ENCODE measurements around the gene S100A14. TPM values are rescaled to one million over a fixed set of nuclear protein-coding genes. Genes with fewer than 3 reads are reported as not detected.
"Not testable (repeated sequence)": the region's sequence is repeated elsewhere in the genome, so short reads cannot be mapped to it uniquely, and the experiment has no call there.

Gene S100A14
- polyA plus RNA-seq, 1 donor: 437 TPM

DNA sequence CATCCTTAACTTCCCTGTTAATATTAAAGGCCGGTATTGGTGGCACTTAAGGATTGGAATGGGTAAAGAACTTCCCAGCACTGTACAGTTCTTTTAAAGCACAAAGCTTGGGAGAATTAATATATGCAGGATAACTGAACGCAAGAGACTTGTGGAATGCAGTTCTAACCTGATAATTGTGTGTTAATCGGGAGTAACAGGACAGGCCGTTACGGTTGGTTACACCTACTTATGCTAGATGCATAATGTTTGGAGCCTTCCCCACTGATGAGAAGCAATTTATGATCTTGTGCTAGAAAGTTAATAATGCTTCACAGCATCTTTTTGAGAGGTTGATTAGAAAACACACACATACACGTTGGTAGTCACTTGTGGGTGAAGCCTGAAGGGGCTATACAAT lies 24.7 kb upstream of the S100A14 start:
- H3K4me1 ChIP-seq (ENCODE audit: control insufficient read depth, insufficient read depth, low read length): peaks cover 11% of the 10 kb centered on the region
- 73% methylated on average over 2 of the region's 6 CpGs for WGBS (ENCODE audit: insufficient coverage, low lambda C conversion rate)
- no peak overlapping the region for H3K27ac ChIP-seq (ENCODE audit: low read length)
- DNase-seq: no peak
- H3K36me3 ChIP-seq (ENCODE audit: control insufficient read depth, insufficient read depth, low read length): peaks cover 94% of the 10 kb centered on the region
- H3K4me3 ChIP-seq (ENCODE audit: low read length): no peak overlapping the region
- H3K9me3 ChIP-seq (ENCODE audit: control insufficient read depth, low read depth, low read length): no peaks in the 10 kb centered on the region
- no peaks in the 10 kb centered on the region for H3K27me3 ChIP-seq (ENCODE audit: control insufficient read depth, insufficient read depth, low read length)

- peaks cover 11% of the 10 kb centered on the region for H3K4me1 ChIP-seq (ENCODE audit: control insufficient read depth, insufficient read depth, low read length)
Observed at GRCh38 chr1:153640213-153640612, 24.1 kb upstream of the S100A14 start.

GRCh38 chr1:153639280-153639679 lies 23.2 kb upstream of the S100A14 start:
- Histone ChIP-seq H3K9me3 (ENCODE audit: control insufficient read depth, low read depth, low read length) (no peaks in the 10 kb centered on the region), H3K27ac (ENCODE audit: low read length) (no peak overlapping the region), H3K27me3 (ENCODE audit: control insufficient read depth, insufficient read depth, low read length) (no peaks in the 10 kb centered on the region), H3K4me3 (ENCODE audit: low read length) (no peak overlapping the region), H3K36me3 (ENCODE audit: control insufficient read depth, insufficient read depth, low read length) (peaks cover 82% of the 10 kb centered on the region), H3K4me1 (ENCODE audit: control insufficient read depth, insufficient read depth, low read length) (peaks cover 10% of the 10 kb centered on the region)
- no peak for DNase-seq
- WGBS (ENCODE audit: insufficient coverage, low lambda C conversion rate): no CpG with 5 or more reads among the region's 3 CpGs

More at GRCh38 chr1:153640213-153640612, 24.1 kb upstream of the S100A14 start:
- H3K27ac ChIP-seq (ENCODE audit: low read length); DNase-seq; H3K27me3 ChIP-seq (ENCODE audit: control insufficient read depth, insufficient read depth, low read length); H3K4me3 ChIP-seq (ENCODE audit: low read length); H3K9me3 ChIP-seq (ENCODE audit: control insufficient read depth, low read depth, low read length): not testable (repeated sequence)
- H3K36me3 ChIP-seq (ENCODE audit: control insufficient read depth, insufficient read depth, low read length): peaks cover 90% of the 10 kb centered on the region
- no CpG with 5 or more reads among the region's 5 CpGs for WGBS (ENCODE audit: insufficient coverage, low lambda C conversion rate)

GRCh38 chr1:153638261-153638660 lies 22.1 kb upstream of the S100A14 start:
- WGBS (ENCODE audit: insufficient coverage, low lambda C conversion rate): 84% methylated on average over 4 of the region's 6 CpGs
- no peak overlapping the region for H3K4me3 ChIP-seq (ENCODE audit: low read length)
- no peaks in the 10 kb centered on the region for H3K27me3 ChIP-seq (ENCODE audit: control insufficient read depth, insufficient read depth, low read length)
- H3K9me3 ChIP-seq (ENCODE audit: control insufficient read depth, low read depth, low read length): no peaks in the 10 kb centered on the region
- H3K4me1 ChIP-seq (ENCODE audit: control insufficient read depth, insufficient read depth, low read length): peaks cover 9% of the 10 kb centered on the region
- H3K36me3 ChIP-seq (ENCODE audit: control insufficient read depth, insufficient read depth, low read length): peaks cover 71% of the 10 kb centered on the region
- H3K27ac ChIP-seq (ENCODE audit: low read length): no peak overlapping the region
- DNase-seq: no peak

- Histone ChIP-seq H3K27ac (ENCODE audit: low read length) (no peak overlapping the region), H3K9me3 (ENCODE audit: control insufficient read depth, low read depth, low read length) (no peaks in the 10 kb centered on the region), H3K27me3 (ENCODE audit: control insufficient read depth, insufficient read depth, low read length) (no peaks in the 10 kb centered on the region), H3K4me3 (ENCODE audit: low read length) (no peak overlapping the region), H3K4me1 (ENCODE audit: control insufficient read depth, insufficient read depth, low read length) (peaks cover 17% of the 10 kb centered on the region), H3K36me3 (ENCODE audit: control insufficient read depth, insufficient read depth, low read length) (peaks cover 54% of the 10 kb centered on the region)
- WGBS (ENCODE audit: insufficient coverage, low lambda C conversion rate): 100% methylated on average over 1 of the region's 9 CpGs
- no peak for DNase-seq
Observed at GRCh38 chr1:153636312-153636711, 20.2 kb upstream of the S100A14 start.

GRCh38 chr1:153635872-153636271 lies 19.7 kb upstream of the S100A14 start:
- DNase-seq: no peak
- peaks cover 21% of the 10 kb centered on the region for H3K4me1 ChIP-seq (ENCODE audit: control insufficient read depth, insufficient read depth, low read length)

DNA sequence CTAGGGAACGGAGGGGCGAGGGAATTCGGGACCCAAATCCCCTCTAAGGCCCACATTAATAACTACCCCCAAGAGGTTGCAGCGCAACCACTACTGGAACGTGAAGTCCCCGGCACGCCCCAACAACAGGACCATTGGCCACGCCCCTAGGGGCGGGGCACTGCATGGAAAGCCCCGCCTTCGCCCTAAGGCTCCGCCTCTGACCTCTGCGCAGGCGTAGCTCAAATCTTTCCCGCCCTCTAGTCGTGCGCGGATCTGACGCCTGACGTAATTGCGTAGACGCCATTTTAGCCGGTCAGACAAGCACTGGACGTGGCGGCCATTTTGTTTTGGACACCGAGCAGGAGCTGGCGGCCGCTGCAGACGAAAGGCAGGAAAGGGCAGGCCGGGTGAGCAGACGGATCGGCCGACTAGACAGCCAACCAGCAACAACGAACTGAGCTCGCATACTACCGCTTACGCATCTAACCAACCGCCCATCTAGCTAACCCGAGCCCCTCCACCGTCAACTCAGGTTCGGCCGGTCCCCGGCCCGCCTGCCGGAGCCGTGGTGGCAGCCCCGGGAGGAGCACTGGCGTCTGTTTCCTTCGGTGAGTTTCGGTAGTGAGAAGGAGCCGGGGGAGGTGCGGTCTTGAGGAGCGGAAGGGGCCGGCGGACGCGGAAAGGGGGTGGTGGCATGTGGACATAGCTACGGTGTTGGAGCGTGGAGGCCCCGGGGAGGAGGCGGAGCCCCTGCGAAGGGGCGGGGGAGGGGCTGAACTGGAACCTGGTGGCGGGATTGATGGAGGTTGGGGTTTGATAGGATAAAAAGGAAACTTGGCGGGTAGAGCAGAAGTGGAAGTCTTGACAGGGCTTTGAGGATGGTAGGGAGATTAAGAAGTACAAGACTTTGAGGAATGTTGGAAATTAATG lies 17.9 kb upstream of the S100A14 start, which contains the start of gene CHTOP:
Gene CHTOP (plus strand): TSS at position 313 of the 912 bp plus-strand sequence. CDS start 2,523 bp downstream, outside the sequence.
- Histone ChIP-seq H3K9me3 (ENCODE audit: control insufficient read depth, low read depth, low read length) (no peaks in the 10 kb centered on the region), H3K36me3 (ENCODE audit: control insufficient read depth, insufficient read depth, low read length) (peaks cover 31% of the 10 kb centered on the region), H3K27ac (ENCODE audit: low read length) (peak within 1 kb of the TSS; percentile 100), H3K4me3 (ENCODE audit: low read length) (peak within 1 kb of the TSS; percentile 98), H3K4me1 (ENCODE audit: control insufficient read depth, insufficient read depth, low read length) (peaks cover 34% of the 10 kb centered on the region), H3K27me3 (ENCODE audit: control insufficient read depth, insufficient read depth, low read length) (no peaks in the 10 kb centered on the region)
- DNase-seq: peak; percentile 99
- 0% methylated on average over 1 of the region's 65 CpGs for WGBS (ENCODE audit: insufficient coverage, low lambda C conversion rate)

More at GRCh38 chr1:153635872-153636271, 19.7 kb upstream of the S100A14 start:
- H3K4me3 ChIP-seq (ENCODE audit: low read length): no peak overlapping the region
- peaks cover 49% of the 10 kb centered on the region for H3K36me3 ChIP-seq (ENCODE audit: control insufficient read depth, insufficient read depth, low read length)
- H3K9me3 ChIP-seq (ENCODE audit: control insufficient read depth, low read depth, low read length): no peaks in the 10 kb centered on the region
- H3K27me3 ChIP-seq (ENCODE audit: control insufficient read depth, insufficient read depth, low read length): no peaks in the 10 kb centered on the region
- H3K27ac ChIP-seq (ENCODE audit: low read length): no peak overlapping the region
- 72% methylated on average over 2 of the region's 7 CpGs for WGBS (ENCODE audit: insufficient coverage, low lambda C conversion rate)

DNA sequence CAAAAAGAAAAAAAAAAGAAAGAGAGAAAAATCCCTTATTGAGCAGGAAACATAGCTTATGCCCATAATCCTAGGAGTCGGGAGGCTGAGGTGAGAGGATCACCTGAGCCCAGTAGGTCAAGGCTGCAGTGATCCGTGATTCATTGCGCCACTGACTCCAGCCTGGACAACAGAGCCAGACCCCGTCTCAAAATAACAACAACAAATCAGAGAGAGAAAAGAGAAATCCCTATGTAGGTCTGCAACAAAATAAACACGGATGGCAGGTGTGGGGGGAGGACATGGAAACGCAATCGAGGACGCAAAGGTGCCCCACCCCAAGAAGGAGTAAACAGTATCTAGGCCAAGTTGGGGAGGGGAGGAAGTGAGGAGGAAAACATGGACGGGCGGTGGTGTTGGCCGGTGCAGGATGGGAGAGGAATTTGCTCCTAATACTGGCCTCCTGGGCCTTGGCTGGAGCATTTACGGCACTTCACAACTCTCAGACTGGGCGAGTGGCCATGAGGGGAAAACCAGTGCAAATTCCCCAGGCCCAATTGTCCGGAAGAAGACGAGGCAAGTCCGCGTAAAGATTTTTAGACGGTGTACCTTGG lies 17.1 kb upstream of the S100A14 start:
- no peak for DNase-seq
- Histone ChIP-seq H3K4me3 (ENCODE audit: low read length) (peak overlapping the region; percentile 32), H3K27me3 (ENCODE audit: control insufficient read depth, insufficient read depth, low read length) (no peaks in the 10 kb centered on the region), H3K9me3 (ENCODE audit: control insufficient read depth, low read depth, low read length) (no peaks in the 10 kb centered on the region), H3K36me3 (ENCODE audit: control insufficient read depth, insufficient read depth, low read length) (peaks cover 24% of the 10 kb centered on the region), H3K4me1 (ENCODE audit: control insufficient read depth, insufficient read depth, low read length) (peaks cover 39% of the 10 kb centered on the region), H3K27ac (ENCODE audit: low read length) (peak overlapping the region; percentile 100)
- 60% methylated on average over 1 of the region's 18 CpGs for WGBS (ENCODE audit: insufficient coverage, low lambda C conversion rate)

DNA sequence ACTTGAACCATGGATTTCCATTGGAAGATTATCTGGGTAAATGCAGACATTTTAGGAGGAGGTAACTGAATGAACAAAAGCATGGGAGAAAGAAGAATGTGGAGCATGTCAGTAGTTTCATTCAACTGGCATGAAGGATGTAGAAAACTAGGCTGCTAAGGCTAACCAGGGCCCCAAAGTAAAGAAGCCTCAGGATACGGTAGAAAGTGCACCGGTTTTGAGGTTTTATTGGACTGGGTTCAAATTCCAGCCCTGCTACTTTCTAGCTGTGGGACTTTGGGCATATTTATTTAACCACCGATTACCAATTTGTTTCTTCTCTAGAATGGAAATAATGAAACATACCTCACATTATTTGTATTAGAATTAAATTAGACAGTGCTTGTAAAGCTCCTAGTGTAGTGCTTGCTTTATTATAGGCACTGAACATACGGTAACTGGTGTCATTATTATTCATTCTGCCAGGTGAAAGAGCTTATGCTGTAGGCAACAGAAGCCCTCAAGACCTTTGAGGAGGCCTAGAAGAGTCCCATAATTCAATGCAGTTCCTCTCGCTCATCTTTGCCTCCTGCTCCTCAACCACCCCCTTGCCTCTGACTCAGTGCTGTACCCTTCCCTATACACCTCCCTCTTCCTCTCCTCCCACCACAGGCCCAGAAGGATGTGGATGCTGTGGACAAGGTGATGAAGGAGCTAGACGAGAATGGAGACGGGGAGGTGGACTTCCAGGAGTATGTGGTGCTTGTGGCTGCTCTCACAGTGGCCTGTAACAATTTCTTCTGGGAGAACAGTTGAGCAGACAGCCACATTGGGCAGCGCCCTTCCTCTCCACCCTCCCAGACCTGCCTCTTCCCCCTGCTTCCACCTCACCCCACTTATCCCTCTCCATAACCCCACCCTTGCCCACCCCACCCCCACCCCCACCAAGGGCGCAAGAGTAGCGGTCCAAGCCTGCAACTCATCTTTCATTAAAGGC lies 15.2 kb upstream of the S100A14 start:
- peak in 1 of 2 donors; percentile 69 for DNase-seq
- Histone ChIP-seq H3K4me3 (ENCODE audit: low read length) (no peak overlapping the region), H3K9me3 (ENCODE audit: control insufficient read depth, low read depth, low read length) (no peaks in the 10 kb centered on the region), H3K36me3 (ENCODE audit: control insufficient read depth, insufficient read depth, low read length) (peaks cover 6% of the 10 kb centered on the region), H3K4me1 (ENCODE audit: control insufficient read depth, insufficient read depth, low read length) (peaks cover 50% of the 10 kb centered on the region), H3K27me3 (ENCODE audit: control insufficient read depth, insufficient read depth, low read length) (no peaks in the 10 kb centered on the region), H3K27ac (ENCODE audit: low read length) (peak overlapping the region; percentile 46)
- WGBS (ENCODE audit: insufficient coverage, low lambda C conversion rate): 33% methylated on average over 1 of the region's 10 CpGs

GRCh38 chr1:153630384-153630783 lies 14.3 kb upstream of the S100A14 start:
- Histone ChIP-seq H3K4me3 (ENCODE audit: low read length) (no peak overlapping the region), H3K9me3 (ENCODE audit: control insufficient read depth, low read depth, low read length) (no peaks in the 10 kb centered on the region), H3K36me3 (ENCODE audit: control insufficient read depth, insufficient read depth, low read length) (peaks cover 2% of the 10 kb centered on the region), H3K4me1 (ENCODE audit: control insufficient read depth, insufficient read depth, low read length) (peaks cover 54% of the 10 kb centered on the region), H3K27me3 (ENCODE audit: control insufficient read depth, insufficient read depth, low read length) (no peaks in the 10 kb centered on the region), H3K27ac (ENCODE audit: low read length) (peak overlapping the region; percentile 46)
- DNase-seq: no peak
- no CpG with 5 or more reads among the region's 7 CpGs for WGBS (ENCODE audit: insufficient coverage, low lambda C conversion rate)

All from large intestine (tissue), 3 donors.